ENCODE measurements around the gene RAB43. TPM values are rescaled to one million over a fixed set of nuclear protein-coding genes. Genes with fewer than 3 reads are reported as not detected.
"Not testable (repeated sequence)": the region's sequence is repeated elsewhere in the genome, so short reads cannot be mapped to it uniquely, and the experiment has no call there.

RAB43 gene
- total RNA-seq, 2 experiments from 2014 or later: 52.0 to 59.1 TPM

DNA sequence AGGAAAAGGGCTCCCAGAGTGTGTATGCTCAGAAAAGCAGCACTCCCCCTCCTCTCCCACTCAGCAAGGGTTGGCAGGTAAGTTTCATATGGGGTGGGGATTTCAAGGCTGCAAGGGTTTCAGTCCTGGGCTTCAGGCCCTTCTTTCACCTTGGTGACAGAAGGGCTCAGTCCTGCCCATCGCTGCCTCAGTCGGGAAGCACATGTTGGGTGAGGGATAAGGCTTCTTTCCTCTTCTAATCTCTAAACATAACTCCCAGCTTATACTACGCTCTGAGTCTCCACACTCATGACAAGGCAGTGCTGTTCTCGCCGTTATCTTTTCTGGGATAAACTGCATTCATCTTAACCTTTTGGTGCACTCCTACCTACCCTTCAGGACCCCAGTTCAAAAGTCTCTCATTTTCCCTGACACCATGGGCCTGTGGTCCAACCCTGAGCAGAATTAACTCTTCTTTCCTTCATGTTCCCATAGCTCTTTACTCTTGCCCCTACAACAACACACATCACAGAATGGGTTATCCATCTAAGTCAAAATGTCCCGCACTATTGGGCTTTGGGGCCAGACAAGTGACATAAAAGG lies 17.0 kb downstream of the RAB43 start:
- H3K4me1 Mint-ChIP-seq: peaks cover 58% of the 10 kb centered on the region
- H3K4me3 Mint-ChIP-seq: no peak overlapping the region
- DNase-seq: no peak
- CTCF ChIA-PET: interaction anchor here (0.5 to 4.2 kb wide), 4 partner anchors 14 to 128 kb away, joined by 3 to 22 read pairs (median 4); no protein-coding TSS in a partner anchor
- H3K27me3 Mint-ChIP-seq: no peaks in the 10 kb centered on the region
- POLR2A ChIA-PET: no interaction called here
- H3K9me3 Mint-ChIP-seq: no peaks in the 10 kb centered on the region
- peak overlapping the region; percentile 7 for H3K27ac Mint-ChIP-seq
- peaks cover 43% of the 10 kb centered on the region for H3K36me3 Mint-ChIP-seq (ENCODE audit: low read depth)

GRCh38 chr3:129104051-129104450 lies 17.6 kb downstream of the RAB43 start:
- peaks cover 59% of the 10 kb centered on the region for H3K4me1 Mint-ChIP-seq
- CTCF ChIA-PET: interaction anchor here (0.5 to 4.2 kb wide), 4 partner anchors 14 to 128 kb away, joined by 3 to 22 read pairs (median 4); no protein-coding TSS in a partner anchor
- peaks cover 47% of the 10 kb centered on the region for H3K36me3 Mint-ChIP-seq (ENCODE audit: low read depth)
- no peaks in the 10 kb centered on the region for H3K27me3 Mint-ChIP-seq
- POLR2A ChIA-PET: no interaction called here
- no peak for DNase-seq
- peak overlapping the region; percentile 7 for H3K27ac Mint-ChIP-seq
- no peaks in the 10 kb centered on the region for H3K9me3 Mint-ChIP-seq
- no peak overlapping the region for H3K4me3 Mint-ChIP-seq

DNA sequence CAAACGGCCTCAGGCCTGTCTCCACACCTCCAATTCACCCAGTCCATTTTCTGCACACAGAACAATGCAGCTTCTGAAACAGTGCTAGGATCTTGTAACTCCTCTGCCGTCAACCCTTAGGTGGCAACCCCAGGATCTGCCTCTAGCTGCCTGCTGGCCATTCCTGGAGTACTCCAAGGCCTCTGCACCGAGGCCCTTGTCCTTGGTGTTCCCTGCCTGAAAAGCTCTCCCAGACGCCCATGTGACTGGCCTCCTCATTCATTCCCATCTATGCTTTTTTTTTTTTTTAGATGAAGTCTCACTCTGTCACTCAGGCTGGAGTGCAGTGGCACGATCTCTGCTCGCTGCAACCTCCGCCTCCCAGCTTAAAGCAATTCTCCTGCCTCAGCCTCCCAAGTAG lies 18.3 kb downstream of the RAB43 start:
- Mint-ChIP-seq H3K4me1 (peaks cover 54% of the 10 kb centered on the region), H3K36me3 (ENCODE audit: low read depth) (peaks cover 42% of the 10 kb centered on the region), H3K27ac (peak overlapping the region; percentile 69), H3K27me3 (no peaks in the 10 kb centered on the region), H3K9me3 (no peaks in the 10 kb centered on the region), H3K4me3 (no peak overlapping the region)
- no peak for DNase-seq
- POLR2A ChIA-PET: no interaction called here
- CTCF ChIA-PET: interaction anchor here (1.1 to 4.2 kb wide), 2 partner anchors 15 to 223 kb away, joined by 4 to 22 read pairs; no protein-coding TSS in a partner anchor

DNA sequence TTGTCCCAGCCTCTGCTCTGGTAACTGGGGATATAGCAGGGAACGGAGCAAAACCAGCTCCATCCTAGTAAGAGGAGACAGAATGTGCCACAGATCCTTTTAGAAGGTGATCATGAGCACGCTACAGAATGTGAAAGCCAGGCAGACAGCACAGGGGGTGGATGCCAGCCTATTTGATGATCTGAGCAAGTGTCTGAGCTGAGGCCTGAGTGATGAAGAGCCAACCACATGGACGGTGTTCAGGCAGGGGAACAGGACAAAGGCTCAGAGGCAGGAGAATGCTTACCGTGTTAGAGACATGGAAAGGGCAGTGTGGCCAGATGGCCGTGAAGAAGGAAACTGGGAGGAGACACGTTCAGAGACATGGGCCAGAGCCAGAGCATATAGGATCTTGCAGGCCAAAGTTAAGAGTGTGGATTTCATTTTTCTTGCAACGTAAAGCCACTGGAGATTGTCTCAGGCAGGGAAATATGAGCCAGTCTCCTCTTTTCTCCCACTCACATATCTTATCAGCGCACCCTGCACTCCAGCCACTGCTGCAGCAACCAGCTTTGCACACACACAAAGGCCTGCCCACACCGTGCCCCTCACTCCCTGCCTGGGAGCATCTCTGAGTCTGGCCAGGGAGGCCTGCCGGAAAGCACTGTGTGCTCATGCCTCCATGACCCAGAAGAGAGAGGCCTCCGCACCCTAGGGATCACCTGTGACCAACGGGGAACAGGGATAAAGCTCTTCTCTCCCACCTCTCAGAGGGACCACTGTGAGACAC lies 20.1 kb downstream of the RAB43 start:
- H3K36me3 Mint-ChIP-seq (ENCODE audit: low read depth): peaks cover 45% of the 10 kb centered on the region
- no peaks in the 10 kb centered on the region for H3K27me3 Mint-ChIP-seq
- H3K9me3 Mint-ChIP-seq: no peaks in the 10 kb centered on the region
- ChIA-PET CTCF (interaction anchor here (0.9 to 4.2 kb wide), 4 partner anchors 17 to 130 kb away, joined by 3 to 22 read pairs (median 4); no protein-coding TSS in a partner anchor), POLR2A (no interaction called here)
- H3K27ac Mint-ChIP-seq: peak overlapping the region; percentile 54
- H3K4me3 Mint-ChIP-seq: no peak overlapping the region
- no peak for DNase-seq
- peaks cover 46% of the 10 kb centered on the region for H3K4me1 Mint-ChIP-seq

- CTCF ChIA-PET: interaction anchor here (0.7 to 2.1 kb wide), 4 partner anchors 13 to 129 kb away, joined by 3 to 5 read pairs (median 4); no protein-coding TSS in a partner anchor
- Mint-ChIP-seq H3K4me1 (peaks cover 47% of the 10 kb centered on the region), H3K36me3 (ENCODE audit: low read depth) (peaks cover 48% of the 10 kb centered on the region), H3K9me3 (no peaks in the 10 kb centered on the region), H3K27me3 (no peaks in the 10 kb centered on the region), H3K27ac (peak overlapping the region; percentile 7), H3K4me3 (no peak overlapping the region)
- no peak for DNase-seq
- POLR2A ChIA-PET: interaction anchor here (0.6 kb wide), 1 partner anchor 325 kb away, joined by 4 read pairs; no protein-coding TSS in a partner anchor
Measured at GRCh38 chr3:129100274-129100673, 21.3 kb downstream of the RAB43 start.

DNA sequence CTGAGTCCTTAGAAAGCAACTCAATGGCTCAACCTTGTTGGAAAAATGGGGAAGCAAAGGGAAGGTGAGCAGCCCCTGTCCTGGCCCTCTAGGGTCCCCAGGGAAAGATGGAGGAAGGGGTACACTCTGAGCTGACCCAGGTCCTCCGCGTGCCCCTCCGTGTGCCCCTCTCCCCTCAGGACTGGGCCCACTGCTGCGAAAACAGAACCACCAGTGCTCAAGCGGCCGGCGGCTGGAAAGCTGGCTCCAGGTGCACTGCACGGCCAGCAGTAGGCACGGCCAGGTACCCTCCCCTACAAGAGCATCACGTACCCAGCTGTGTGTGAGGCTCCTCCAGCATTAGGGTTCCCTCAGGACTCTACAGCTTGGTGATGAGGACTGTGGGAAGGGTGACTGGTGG lies 26.3 kb downstream of the RAB43 start:
- H3K4me3 Mint-ChIP-seq: no peak overlapping the region
- H3K36me3 Mint-ChIP-seq (ENCODE audit: low read depth): peaks cover 29% of the 10 kb centered on the region
- ChIA-PET CTCF (interaction anchor here (0.8 to 1.7 kb wide), 7 partner anchors 15 to 150 kb away, joined by 3 to 4 read pairs (median 3); partner anchors contain the start of gene RAB43), POLR2A (no interaction called here)
- no peak overlapping the region for H3K27ac Mint-ChIP-seq
- H3K27me3 Mint-ChIP-seq: no peaks in the 10 kb centered on the region
- DNase-seq: no peak
- no peaks in the 10 kb centered on the region for H3K9me3 Mint-ChIP-seq
- peaks cover 23% of the 10 kb centered on the region for H3K4me1 Mint-ChIP-seq

- H3K4me1 Mint-ChIP-seq; H3K27ac Mint-ChIP-seq; DNase-seq; CTCF ChIA-PET; H3K4me3 Mint-ChIP-seq; POLR2A ChIA-PET; H3K27me3 Mint-ChIP-seq; H3K9me3 Mint-ChIP-seq; H3K36me3 Mint-ChIP-seq (ENCODE audit: low read depth): not testable (repeated sequence)
Measured at GRCh38 chr3:129088312-129088711, 33.3 kb downstream of the RAB43 start.

DNA sequence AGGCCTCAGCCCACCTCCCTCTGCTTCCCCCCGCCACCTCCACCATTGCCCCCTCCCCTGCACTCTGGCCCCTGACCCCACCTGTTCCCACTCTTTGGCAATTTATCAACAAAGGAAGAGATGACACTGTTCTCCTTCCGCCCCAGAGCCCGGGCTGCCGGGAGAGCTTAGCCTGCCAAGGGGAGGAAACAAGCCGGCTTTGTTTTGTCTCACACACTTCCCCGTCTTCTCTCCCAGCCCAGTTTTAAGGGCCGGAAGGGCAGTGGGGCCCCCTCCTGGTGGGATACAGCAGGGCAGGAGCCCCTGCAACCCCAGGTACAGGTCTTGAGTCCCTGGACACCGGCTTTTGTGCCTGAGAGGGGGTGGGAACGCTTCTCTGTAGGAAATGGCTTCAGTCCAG lies 33.7 kb downstream of the RAB43 start:
- POLR2A ChIA-PET; H3K27me3 Mint-ChIP-seq; H3K9me3 Mint-ChIP-seq; H3K4me3 Mint-ChIP-seq; DNase-seq; H3K27ac Mint-ChIP-seq; H3K36me3 Mint-ChIP-seq (ENCODE audit: low read depth); H3K4me1 Mint-ChIP-seq: not testable (repeated sequence)
- CTCF ChIA-PET: interaction anchor here (1.1 kb wide), 1 partner anchor 158 kb away, joined by 3 read pairs; no protein-coding TSS in a partner anchor

DNA sequence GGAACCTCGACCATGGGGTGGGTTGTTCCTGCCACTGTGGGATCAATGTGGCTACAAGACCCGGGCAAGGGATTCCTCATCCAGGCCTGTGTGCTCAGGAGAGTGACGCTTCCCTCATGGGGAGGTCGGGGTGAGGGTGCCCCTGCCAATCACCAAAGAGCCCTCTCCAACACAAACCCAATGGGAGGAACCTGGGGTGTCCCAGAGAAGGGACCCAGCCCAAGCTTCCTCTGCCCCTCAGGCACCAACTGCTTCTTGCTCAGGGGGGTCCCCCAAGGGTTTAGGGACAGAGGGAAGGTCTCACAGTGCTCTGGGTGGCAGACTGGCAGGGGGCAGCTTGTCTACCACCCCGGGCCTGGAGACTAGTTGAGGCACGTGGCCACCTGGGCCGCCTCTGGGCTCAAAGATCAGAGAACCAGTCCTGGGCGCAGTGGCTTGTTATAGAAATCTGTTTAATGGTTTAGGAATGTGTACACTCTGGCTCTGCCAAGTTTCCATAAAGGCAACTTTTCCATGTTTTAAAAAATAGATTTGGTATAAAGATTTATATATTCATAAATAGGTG lies 34.4 kb downstream of the RAB43 start:
- POLR2A ChIA-PET: no interaction called here

DNA sequence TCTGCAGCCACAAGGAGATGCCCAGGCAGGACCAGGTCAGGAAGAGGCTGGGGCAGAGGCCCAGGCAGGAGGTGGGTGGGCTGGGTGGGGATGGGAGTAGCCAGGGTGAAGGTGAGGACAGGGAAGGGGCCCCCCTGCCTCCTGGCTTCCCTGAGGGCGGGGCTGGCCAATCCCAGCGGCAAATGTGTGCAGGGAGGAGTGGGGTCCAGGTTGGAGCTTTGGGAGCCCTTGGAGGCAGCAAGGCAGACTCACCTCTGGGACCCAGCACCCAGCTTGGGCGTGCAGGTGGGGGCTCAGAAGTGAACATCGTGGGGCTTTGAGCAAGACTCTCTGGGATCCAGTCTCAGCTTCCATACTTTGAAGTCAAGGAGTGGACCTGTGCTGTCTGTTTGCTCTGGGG lies 35.8 kb downstream of the RAB43 start:
- Mint-ChIP-seq H3K4me1 (peaks cover 14% of the 10 kb centered on the region), H3K36me3 (ENCODE audit: low read depth) (no peaks in the 10 kb centered on the region)
- POLR2A ChIA-PET: no interaction called here

More for the DNA sequence above, 34.4 kb downstream of the RAB43 start:
- Mint-ChIP-seq H3K27ac (no peak overlapping the region), H3K36me3 (ENCODE audit: low read depth) (peaks cover 2% of the 10 kb centered on the region), H3K4me1 (peaks cover 2% of the 10 kb centered on the region), H3K4me3 (no peak overlapping the region), H3K27me3 (no peaks in the 10 kb centered on the region), H3K9me3 (no peaks in the 10 kb centered on the region)
- CTCF ChIA-PET: interaction anchor here (1.1 kb wide), 1 partner anchor 159 kb away, joined by 3 read pairs; no protein-coding TSS in a partner anchor
- no peak for DNase-seq

GRCh38 chr3:129085165-129085715 lies 36.4 kb downstream of the RAB43 start:
- Mint-ChIP-seq H3K36me3 (ENCODE audit: low read depth) (no peaks in the 10 kb centered on the region), H3K4me1 (peaks cover 14% of the 10 kb centered on the region), H3K27me3 (no peaks in the 10 kb centered on the region), H3K27ac (no peak overlapping the region), H3K9me3 (no peaks in the 10 kb centered on the region), H3K4me3 (no peak overlapping the region)
- DNase-seq: no peak
- POLR2A ChIA-PET: no interaction called here
- CTCF ChIA-PET: interaction anchor here (0.8 to 2.6 kb wide), 6 partner anchors 10 to 160 kb away, joined by 3 to 7 read pairs (median 4); no protein-coding TSS in a partner anchor

More for the DNA sequence above, 35.8 kb downstream of the RAB43 start:
- CTCF ChIA-PET: interaction anchor here (0.8 to 1.3 kb wide), 3 partner anchors 10 to 58 kb away, joined by 3 to 4 read pairs (median 3); no protein-coding TSS in a partner anchor
- Mint-ChIP-seq H3K27ac (no peak overlapping the region), H3K9me3 (no peaks in the 10 kb centered on the region), H3K27me3 (no peaks in the 10 kb centered on the region), H3K4me3 (no peak overlapping the region)
- DNase-seq: no peak

DNA sequence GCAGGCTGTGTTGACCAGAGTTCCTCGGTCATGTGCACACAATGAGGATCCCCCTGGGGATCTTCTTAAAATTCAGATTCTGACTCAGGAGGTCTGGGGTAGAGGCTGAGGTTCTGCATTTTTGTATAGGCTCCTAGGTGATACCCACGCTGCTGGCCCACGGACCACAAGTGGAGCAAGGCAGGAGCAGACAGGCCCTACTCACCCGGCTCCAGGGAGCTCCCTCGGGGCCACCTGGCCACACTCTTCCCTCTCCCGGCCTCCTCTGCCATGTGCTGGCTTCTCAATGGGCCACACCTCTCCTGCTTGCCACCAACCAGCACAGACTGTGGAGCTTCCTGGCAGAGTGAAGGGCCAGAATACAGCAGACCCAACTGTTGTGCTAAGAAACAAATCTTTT lies 37.1 kb downstream of the RAB43 start:
- ChIA-PET CTCF (interaction anchor here (0.9 to 2.6 kb wide), 4 partner anchors 9 to 161 kb away, joined by 3 to 7 read pairs (median 4); no protein-coding TSS in a partner anchor), POLR2A (no interaction called here)
- Mint-ChIP-seq H3K36me3 (ENCODE audit: low read depth) (no peaks in the 10 kb centered on the region), H3K27ac (no peak overlapping the region), H3K9me3 (no peaks in the 10 kb centered on the region), H3K4me1 (peaks cover 14% of the 10 kb centered on the region), H3K27me3 (no peaks in the 10 kb centered on the region), H3K4me3 (no peak overlapping the region)
- no peak for DNase-seq
